Measurements from ENCODE around the gene PAPLN.

DNA sequence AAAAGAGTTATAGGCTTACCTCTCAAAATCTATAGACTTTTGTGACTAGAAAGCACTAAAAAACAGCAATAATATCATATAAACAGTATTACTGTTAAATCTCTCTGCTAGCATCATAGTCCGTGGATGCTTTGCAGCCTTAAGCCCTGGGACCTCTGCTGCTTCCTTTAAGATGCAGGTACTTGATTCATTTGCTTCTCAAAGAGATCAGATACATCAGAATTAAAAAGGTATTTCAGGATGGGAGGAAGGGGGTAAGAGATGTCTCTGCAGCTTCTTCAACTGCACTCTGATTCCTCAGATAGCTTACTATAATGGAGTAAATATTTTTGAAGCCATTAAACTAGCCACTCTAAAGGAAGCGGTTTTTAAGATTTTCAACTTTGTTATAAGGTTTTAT, 49.3 kb downstream of the PAPLN start:
- TF ChIP-seq, protein P1, sequence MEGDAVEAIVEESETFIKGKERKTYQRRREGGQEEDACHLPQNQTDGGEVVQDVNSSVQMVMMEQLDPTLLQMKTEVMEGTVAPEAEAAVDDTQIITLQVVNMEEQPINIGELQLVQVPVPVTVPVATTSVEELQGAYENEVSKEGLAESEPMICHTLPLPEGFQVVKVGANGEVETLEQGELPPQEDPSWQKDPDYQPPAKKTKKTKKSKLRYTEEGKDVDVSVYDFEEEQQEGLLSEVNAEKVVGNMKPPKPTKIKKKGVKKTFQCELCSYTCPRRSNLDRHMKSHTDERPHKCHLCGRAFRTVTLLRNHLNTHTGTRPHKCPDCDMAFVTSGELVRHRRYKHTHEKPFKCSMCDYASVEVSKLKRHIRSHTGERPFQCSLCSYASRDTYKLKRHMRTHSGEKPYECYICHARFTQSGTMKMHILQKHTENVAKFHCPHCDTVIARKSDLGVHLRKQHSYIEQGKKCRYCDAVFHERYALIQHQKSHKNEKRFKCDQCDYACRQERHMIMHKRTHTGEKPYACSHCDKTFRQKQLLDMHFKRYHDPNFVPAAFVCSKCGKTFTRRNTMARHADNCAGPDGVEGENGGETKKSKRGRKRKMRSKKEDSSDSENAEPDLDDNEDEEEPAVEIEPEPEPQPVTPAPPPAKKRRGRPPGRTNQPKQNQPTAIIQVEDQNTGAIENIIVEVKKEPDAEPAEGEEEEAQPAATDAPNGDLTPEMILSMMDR (IDR thresholded peaks at IDR 0.05; ENCODE audit: insufficient read depth, low read length, poor library complexity, severe bottlenecking) = no peak
- TF ChIP-seq EZH2phosphoT487 (conservative IDR thresholded peaks at IDR 0.05; ENCODE audit: low read length) = no peak

Data from SU-DHL-6 (cell line).